K562 (cell line): ENCODE results near the gene ZNF607.

Experiments
- NFRKB ChIP-seq: fragments of 450-650 bp; IDR thresholded peaks from 2 replicates; pipeline ENCODE4 v1.6.1; 2016; ENCODE audit warnings: low read depth
- POLR2A ChIP-seq: fragments of 450-650 bp; conservative IDR thresholded peaks from 2 replicates; pipeline ENCODE4 v1.6.1; 2016
- SMC3 ChIP-seq: conservative IDR thresholded peaks from 2 replicates; pipeline ENCODE4 v1.6.1; 2011; ENCODE audit warnings: low read depth, low read length, improper control_type of control experiment; ENCODE audit not compliant: insufficient read depth
- TF ChIP-seq, protein P1 (sequence below), 3 experiments: IDR thresholded peaks in 2 of 3; conservative IDR thresholded peaks in 1 of 3; 2 replicates each; pipeline ENCODE4 v1.5.1; 2011 to 2012; ENCODE audit warnings: low read length in 3 of 3, mild to moderate bottlenecking in 3 of 3, control low read depth in 2 of 3, improper control_type of control experiment in 1 of 3, inconsistent platforms in 1 of 3, low read depth in 1 of 3, mixed read lengths in 1 of 3, moderate library complexity in 1 of 3; ENCODE audit not compliant: insufficient read depth in 2 of 3
- TF ChIP-seq, protein P2 (sequence below): fragments of 250-450 bp; sonication (Bioruptor Pico); IDR thresholded peaks from 2 replicates; pipeline ENCODE4 v1.8.0; 2021; ENCODE audit warnings: mild to moderate bottlenecking, moderate library complexity

DNA sequence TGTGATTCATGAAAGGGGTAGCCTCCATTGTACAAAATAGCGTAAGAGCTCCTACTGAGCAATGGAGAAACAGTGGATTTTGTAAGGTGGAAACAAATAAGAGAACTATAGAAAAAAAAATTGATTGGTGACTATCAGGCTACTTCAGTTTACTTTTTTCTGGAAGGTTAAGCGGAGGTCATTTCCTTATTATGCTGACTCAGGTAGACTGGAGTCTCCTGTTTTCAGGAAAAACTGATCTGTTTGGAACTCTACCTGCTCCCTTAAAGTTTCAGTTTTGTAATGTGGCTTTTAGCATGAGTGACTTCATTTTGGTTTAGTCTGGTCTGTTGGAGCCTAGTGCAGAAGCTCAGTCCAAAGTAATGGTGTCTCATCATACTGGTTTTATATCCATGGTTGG is 3.4 kb downstream of the ZNF607 start:
- TF ChIP-seq, protein P1, sequence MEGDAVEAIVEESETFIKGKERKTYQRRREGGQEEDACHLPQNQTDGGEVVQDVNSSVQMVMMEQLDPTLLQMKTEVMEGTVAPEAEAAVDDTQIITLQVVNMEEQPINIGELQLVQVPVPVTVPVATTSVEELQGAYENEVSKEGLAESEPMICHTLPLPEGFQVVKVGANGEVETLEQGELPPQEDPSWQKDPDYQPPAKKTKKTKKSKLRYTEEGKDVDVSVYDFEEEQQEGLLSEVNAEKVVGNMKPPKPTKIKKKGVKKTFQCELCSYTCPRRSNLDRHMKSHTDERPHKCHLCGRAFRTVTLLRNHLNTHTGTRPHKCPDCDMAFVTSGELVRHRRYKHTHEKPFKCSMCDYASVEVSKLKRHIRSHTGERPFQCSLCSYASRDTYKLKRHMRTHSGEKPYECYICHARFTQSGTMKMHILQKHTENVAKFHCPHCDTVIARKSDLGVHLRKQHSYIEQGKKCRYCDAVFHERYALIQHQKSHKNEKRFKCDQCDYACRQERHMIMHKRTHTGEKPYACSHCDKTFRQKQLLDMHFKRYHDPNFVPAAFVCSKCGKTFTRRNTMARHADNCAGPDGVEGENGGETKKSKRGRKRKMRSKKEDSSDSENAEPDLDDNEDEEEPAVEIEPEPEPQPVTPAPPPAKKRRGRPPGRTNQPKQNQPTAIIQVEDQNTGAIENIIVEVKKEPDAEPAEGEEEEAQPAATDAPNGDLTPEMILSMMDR (IDR thresholded peaks at IDR 0.05 in 2 of 3, conservative IDR thresholded peaks at IDR 0.05 in 1 of 3; ENCODE audit: insufficient read depth in 2 of 3, low read depth in 1 of 3, low read length in 3 of 3): no peak
- TF ChIP-seq NFRKB: no peak
- no peak for TF ChIP-seq POLR2A
- no peak for TF ChIP-seq SMC3
- TF ChIP-seq, protein P2, sequence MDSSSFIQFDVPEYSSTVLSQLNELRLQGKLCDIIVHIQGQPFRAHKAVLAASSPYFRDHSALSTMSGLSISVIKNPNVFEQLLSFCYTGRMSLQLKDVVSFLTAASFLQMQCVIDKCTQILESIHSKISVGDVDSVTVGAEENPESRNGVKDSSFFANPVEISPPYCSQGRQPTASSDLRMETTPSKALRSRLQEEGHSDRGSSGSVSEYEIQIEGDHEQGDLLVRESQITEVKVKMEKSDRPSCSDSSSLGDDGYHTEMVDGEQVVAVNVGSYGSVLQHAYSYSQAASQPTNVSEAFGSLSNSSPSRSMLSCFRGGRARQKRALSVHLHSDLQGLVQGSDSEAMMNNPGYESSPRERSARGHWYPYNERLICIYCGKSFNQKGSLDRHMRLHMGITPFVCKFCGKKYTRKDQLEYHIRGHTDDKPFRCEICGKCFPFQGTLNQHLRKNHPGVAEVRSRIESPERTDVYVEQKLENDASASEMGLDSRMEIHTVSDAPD (CRISPR knock-in tag): no peak
